Measurements from ENCODE around the gene CTNNA2.

The CTNNA2 gene

GRCh38 chr2:79941179-79941578, 428.3 kb downstream of the CTNNA2 start:
- no peak for DNase-seq

- no peak for DNase-seq
Observed at GRCh38 chr2:79944205-79944604, 431.4 kb downstream of the CTNNA2 start.

GRCh38 chr2:79945653-79946445, 433.0 kb downstream of the CTNNA2 start:
- no peak for DNase-seq

- DNase-seq: no peak
Observed at GRCh38 chr2:79947751-79948150, 434.9 kb downstream of the CTNNA2 start.

GRCh38 chr2:79950526-79950925, 437.7 kb downstream of the CTNNA2 start:
- DNase-seq: no peak

GRCh38 chr2:79952616-79953015, 439.8 kb downstream of the CTNNA2 start:
- no peak for DNase-seq

GRCh38 chr2:79960035-79960434, 447.2 kb downstream of the CTNNA2 start:
- DNase-seq: no peak

GRCh38 chr2:79960519-79960918, 447.7 kb downstream of the CTNNA2 start:
- no peak for DNase-seq

GRCh38 chr2:79964966-79965365, 452.1 kb downstream of the CTNNA2 start:
- DNase-seq: no peak

- DNase-seq: no peak
Observed at GRCh38 chr2:79966369-79966768, 453.5 kb downstream of the CTNNA2 start.

GRCh38 chr2:79966882-79967281, 454.0 kb downstream of the CTNNA2 start:
- no peak for DNase-seq

- no peak for DNase-seq
Observed at GRCh38 chr2:79971807-79972206, 459.0 kb downstream of the CTNNA2 start.

- no peak for DNase-seq
Observed at GRCh38 chr2:79972661-79973060, 459.8 kb downstream of the CTNNA2 start.

GRCh38 chr2:79975791-79976565, 463.1 kb downstream of the CTNNA2 start:
- DNase-seq: no peak

GRCh38 chr2:79977792-79978191, 464.9 kb downstream of the CTNNA2 start:
- DNase-seq: no peak

- no peak for DNase-seq
Observed at GRCh38 chr2:79980116-79980515, 467.3 kb downstream of the CTNNA2 start.

- no peak for DNase-seq
Observed at GRCh38 chr2:79980816-79981215, 468.0 kb downstream of the CTNNA2 start.

GRCh38 chr2:79981316-79981715, 468.5 kb downstream of the CTNNA2 start:
- DNase-seq: no peak

- no peak for DNase-seq
Observed at GRCh38 chr2:79982445-79982844, 469.6 kb downstream of the CTNNA2 start.

GRCh38 chr2:79984476-79984875, 471.6 kb downstream of the CTNNA2 start:
- DNase-seq: no peak

- no peak for DNase-seq
Observed at GRCh38 chr2:79985145-79985544, 472.3 kb downstream of the CTNNA2 start.

GRCh38 chr2:79985571-79985970, 472.7 kb downstream of the CTNNA2 start:
- no peak for DNase-seq

GRCh38 chr2:79993144-79993543, 480.3 kb downstream of the CTNNA2 start:
- DNase-seq: no peak

GRCh38 chr2:79994161-79994560, 481.3 kb downstream of the CTNNA2 start:
- DNase-seq: no peak
